Cardiac muscle cell (in vitro differentiated cells and primary cell): ENCODE data around the gene SLC2A11. TPM values are rescaled to one million over a fixed set of nuclear protein-coding genes. Genes with fewer than 3 reads are reported as not detected.

Experiments used
- DNase-seq, 2 donors: peaks; one replicate each; pipeline versions ENCODE4 v3.0.0 to v3.0.0-alpha.2; 2010 to 2017; ENCODE audit warnings: low read depth in 1 of 2, low spot score in 1 of 2
- H3K27ac ChIP-seq: fragments of 200-600 bp; sonication (generic); 2 replicates; pipeline ENCODE4 v1.5.1; 2016
- H3K27me3 ChIP-seq: fragments of 200-600 bp; sonication (generic); 2 replicates; pipeline ENCODE4 v1.6.0; 2016; ENCODE audit warnings: control low read depth
- H3K36me3 ChIP-seq: fragments of 200-600 bp; sonication (generic); 2 replicates; pipeline ENCODE4 v1.5.1; 2016; ENCODE audit warnings: control low read depth
- H3K4me1 ChIP-seq: fragments of 200-600 bp; sonication (generic); 2 replicates; pipeline ENCODE4 v1.8.1; 2017; ENCODE audit warnings: low read depth, mild to moderate bottlenecking, mixed run types
- H3K4me3 ChIP-seq: fragments of 200-600 bp; sonication (generic); 2 replicates; pipeline ENCODE4 v1.5.1; 2016; ENCODE audit warnings: mild to moderate bottlenecking
- H3K9me3 ChIP-seq: fragments of 200-600 bp; sonication (generic); 2 replicates; pipeline ENCODE4 v1.5.1; 2017; ENCODE audit warnings: low read depth, mild to moderate bottlenecking, control low read depth
- CTCF ChIP-seq: IDR thresholded peaks from 2 replicates; pipeline ENCODE4 v1.5.1; 2012; ENCODE audit warnings: low read depth, mild to moderate bottlenecking, low read length
- polyA plus RNA-seq: library from polyadenylated mRNA; unstranded; fragments of >200 nt; fragmentation: Nextera tagmentation; extraction: Ambion mirVana; gene quantifications from 2 replicates; pipeline ENCODE4 v1.2.1, GENCODE V29; 2016
- total RNA-seq: library from RNA; depleted of rRNA; stranded (reverse); fragments of >200 nt; gene quantifications from 2 replicates; pipeline ENCODE4 v1.2.3, GENCODE V29; 2016

The SLC2A11 gene
- total and polyA plus RNA-seq, 2 experiments from 2014 or later = 28.5 to 37.9 TPM

GRCh38 chr22:23892130-23892529, 34.5 kb downstream of the SLC2A11 start:
- Histone ChIP-seq H3K4me1 (peaks cover 4% of the 10 kb centered on the region), H3K4me3 (no peak overlapping the region), H3K36me3 (peaks cover 8% of the 10 kb centered on the region), H3K27ac (no peak overlapping the region), H3K27me3 (no peaks in the 10 kb centered on the region), H3K9me3 (no peaks in the 10 kb centered on the region)
- no peak for TF ChIP-seq CTCF
- no peak for DNase-seq

GRCh38 chr22:23892706-23893105, 35.0 kb downstream of the SLC2A11 start:
- no peaks in the 10 kb centered on the region for H3K9me3 ChIP-seq
- no peak for TF ChIP-seq CTCF
- no peak overlapping the region for H3K4me3 ChIP-seq

GRCh38 chr22:23893121-23893944, 35.7 kb downstream of the SLC2A11 start:
- peaks cover 9% of the 10 kb centered on the region for H3K36me3 ChIP-seq
- peak overlapping the region; percentile 87 for H3K4me3 ChIP-seq
- no peaks in the 10 kb centered on the region for H3K27me3 ChIP-seq
- peak overlapping the region; percentile 93 for H3K27ac ChIP-seq
- no peak for TF ChIP-seq CTCF
- no peaks in the 10 kb centered on the region for H3K9me3 ChIP-seq
- peaks cover 4% of the 10 kb centered on the region for H3K4me1 ChIP-seq
- DNase-seq = no peak

More at GRCh38 chr22:23892706-23893105, 35.0 kb downstream of the SLC2A11 start:
- Histone ChIP-seq H3K4me1 (peaks cover 4% of the 10 kb centered on the region), H3K36me3 (peaks cover 9% of the 10 kb centered on the region), H3K27me3 (no peaks in the 10 kb centered on the region), H3K27ac (no peak overlapping the region)
- DNase-seq = no peak

- Histone ChIP-seq H3K27me3 (no peaks in the 10 kb centered on the region), H3K4me1 (peaks cover 4% of the 10 kb centered on the region), H3K4me3 (peak within 1 kb of the TSS; percentile 87), H3K36me3 (peaks cover 9% of the 10 kb centered on the region), H3K27ac (peak within 1 kb of the TSS; percentile 93), H3K9me3 (no peaks in the 10 kb centered on the region)
- DNase-seq = peak; percentile 95 to 97
- peak; percentile 83 for TF ChIP-seq CTCF
These were observed 36.5 kb downstream of the SLC2A11 start, which contains the start of gene MIF for GRCh38 chr22:23893945-23894709. TSS of gene MIF (plus strand) at chr22:23894383. CDS start at chr22:23894475, 92 bp downstream.

GRCh38 chr22:23894710-23895598, 37.3 kb downstream of the SLC2A11 start:
- Histone ChIP-seq H3K36me3 (peaks cover 9% of the 10 kb centered on the region), H3K4me3 (peak overlapping the region; percentile 87), H3K27me3 (no peaks in the 10 kb centered on the region), H3K27ac (peak overlapping the region; percentile 93), H3K9me3 (no peaks in the 10 kb centered on the region), H3K4me1 (peaks cover 4% of the 10 kb centered on the region)
- peak; percentile 86 to 91 for DNase-seq
- TF ChIP-seq CTCF = peak; percentile 30
